Left renal pelvis (tissue), 4 donors: ENCODE measurements around the gene FAM13A. TPM values are rescaled to one million over a fixed set of nuclear protein-coding genes. Genes with fewer than 3 reads are reported as not detected.

Source experiments
- DNase-seq, 4 donors: peaks; one replicate each; pipeline ENCODE4 v3.0.0-alpha.2; 2013; ENCODE audit warnings: low read depth in 4 of 4, low spot score in 3 of 4
- polyA plus RNA-seq, 4 donors: library from polyadenylated mRNA; unstranded; fragments of 120-200 nt; gene quantifications; one replicate each; pipeline ENCODE4 v1.2.1, GENCODE V29; 2013; ENCODE audit not compliant: insufficient read length in 4 of 4

FAM13A gene
- polyA plus RNA-seq, 4 donors: 31.1 to 38.6 (median 33.1) TPM

DNA sequence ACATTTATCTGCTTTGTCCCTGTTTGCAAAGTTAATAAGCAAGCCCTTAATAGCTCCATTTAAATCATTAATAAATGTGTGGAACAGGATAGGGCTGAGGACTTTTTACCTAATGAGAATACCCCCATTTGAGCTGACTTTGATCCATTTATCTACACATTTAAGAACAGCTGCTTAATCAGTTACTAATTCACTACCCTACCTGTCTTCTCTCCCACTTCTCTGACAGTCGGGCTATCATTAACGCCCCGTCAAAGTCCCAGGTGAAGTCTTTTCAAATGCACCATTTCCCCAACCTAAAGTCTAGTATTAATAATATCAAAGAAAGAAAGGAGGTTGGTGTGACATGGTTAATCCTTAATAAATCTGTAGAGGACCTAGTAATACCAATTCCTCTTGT is 302.2 kb downstream of the FAM13A start:
- no peak for DNase-seq

DNA sequence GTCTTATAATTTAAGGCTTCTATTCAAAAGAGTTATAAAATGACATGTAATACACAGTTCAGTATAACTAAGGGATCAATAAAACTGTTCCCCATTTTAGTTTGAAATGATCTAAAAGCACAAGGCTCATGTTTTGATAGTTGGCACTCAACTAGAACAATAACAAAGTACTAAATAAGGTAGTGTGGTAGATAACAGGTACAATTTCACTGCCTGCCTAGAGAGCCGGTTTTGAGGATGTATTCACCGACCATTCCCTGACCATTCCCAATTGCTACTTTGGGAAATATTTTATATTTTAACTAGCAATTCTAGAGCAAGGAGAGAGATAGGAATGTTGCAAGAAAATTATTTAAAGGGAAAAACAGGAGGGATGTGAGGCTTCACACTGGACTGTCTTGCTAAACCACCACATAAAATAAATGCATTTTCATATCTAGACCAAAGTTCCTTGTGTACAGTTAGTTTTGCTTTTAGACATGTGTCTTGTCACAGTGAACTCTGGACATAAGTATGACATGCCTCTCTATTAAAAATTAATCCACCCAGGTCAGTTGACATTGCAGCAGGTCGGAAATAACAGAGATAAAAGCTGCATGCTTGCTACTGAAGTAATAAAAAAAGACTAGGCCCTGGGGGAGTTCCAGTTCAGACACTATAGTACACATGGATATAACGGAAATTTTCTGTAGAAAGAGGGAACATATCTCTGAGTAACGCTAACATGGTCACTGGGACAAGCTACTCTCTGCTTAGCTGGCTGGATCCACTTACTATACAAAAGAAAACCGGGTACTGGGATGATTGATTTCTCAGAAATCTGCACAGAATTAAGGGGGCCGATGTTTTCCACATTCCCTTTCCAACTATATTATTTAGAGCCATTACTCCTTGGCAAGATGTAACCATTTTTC is 303.1 kb downstream of the FAM13A start:
- DNase-seq: no peak

GRCh38 chr4:88752754-88753153 is 304.2 kb downstream of the FAM13A start:
- no peak for DNase-seq

DNA sequence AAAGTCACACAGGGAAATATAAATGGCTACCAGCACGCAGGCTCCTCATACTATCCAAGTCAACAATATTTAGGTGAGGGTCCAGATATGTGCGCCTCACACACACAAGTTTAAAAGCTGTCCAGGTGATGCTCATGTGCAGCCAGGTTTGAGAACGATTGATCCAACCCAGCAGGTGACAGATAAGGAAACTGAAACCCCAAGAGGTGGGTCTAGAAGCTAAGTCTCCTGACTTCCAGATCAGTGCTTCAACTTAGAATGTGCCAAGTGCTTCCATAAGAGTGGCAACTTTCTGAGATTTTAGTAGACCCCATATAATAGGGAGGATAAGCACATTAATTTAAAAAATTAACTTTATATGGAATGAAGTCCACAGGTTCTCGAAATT is 304.9 kb downstream of the FAM13A start:
- DNase-seq: no peak

- no peak for DNase-seq
Observed at GRCh38 chr4:88751258-88752075, 305.5 kb downstream of the FAM13A start.

DNA sequence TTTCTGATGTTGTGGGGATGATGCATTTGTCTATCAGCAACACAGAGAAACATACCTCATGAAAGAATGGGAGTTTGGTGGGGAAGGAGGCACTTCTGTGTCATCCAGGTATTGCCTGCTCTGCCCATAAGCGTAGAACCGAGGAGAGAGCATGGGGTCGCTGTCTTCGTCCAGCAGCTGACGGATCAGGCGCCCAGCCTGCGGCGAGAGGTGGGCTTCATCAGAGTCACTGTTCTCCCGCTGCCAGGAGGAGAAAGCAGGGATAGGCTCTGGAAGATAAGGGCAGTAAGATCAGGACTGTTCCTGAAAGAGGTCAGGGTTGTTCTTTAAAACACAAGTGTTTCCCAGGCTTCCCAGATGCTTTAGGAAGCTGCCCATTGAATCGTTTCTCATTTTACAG is 306.6 kb downstream of the FAM13A start:
- no peak for DNase-seq

- no peak for DNase-seq
Observed at GRCh38 chr4:88747351-88747750, 309.6 kb downstream of the FAM13A start.

- DNase-seq: no peak
Observed at GRCh38 chr4:88746206-88746605, 310.8 kb downstream of the FAM13A start.

DNA sequence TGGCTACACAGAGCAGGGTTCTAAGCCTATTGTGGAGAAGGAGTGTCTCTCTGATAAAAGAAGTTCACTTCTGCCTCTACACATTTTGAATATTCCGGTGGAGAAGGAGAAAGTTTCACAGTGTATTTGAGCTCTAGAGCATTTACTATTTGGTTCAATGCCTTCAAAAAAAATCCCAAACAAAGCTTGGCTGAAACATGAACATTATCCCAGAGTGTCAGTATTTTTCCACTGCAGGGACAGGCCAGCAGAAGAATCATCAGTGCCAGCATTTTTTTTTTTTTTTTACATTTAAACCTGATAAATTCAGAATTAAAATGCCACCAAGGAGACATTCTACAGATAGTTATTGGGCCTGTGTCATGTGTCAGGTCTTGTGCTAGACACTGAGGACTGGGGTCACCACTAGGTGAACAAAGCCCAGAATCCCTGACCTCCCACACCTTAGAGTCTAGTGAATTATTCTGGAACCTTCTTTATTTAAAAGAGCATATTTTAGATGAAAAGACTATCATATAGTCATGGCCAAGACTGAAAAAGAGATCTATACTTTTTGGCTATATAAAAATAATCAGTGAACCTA is 311.3 kb downstream of the FAM13A start:
- DNase-seq: no peak

GRCh38 chr4:88745175-88745574 is 311.8 kb downstream of the FAM13A start:
- no peak for DNase-seq

DNA sequence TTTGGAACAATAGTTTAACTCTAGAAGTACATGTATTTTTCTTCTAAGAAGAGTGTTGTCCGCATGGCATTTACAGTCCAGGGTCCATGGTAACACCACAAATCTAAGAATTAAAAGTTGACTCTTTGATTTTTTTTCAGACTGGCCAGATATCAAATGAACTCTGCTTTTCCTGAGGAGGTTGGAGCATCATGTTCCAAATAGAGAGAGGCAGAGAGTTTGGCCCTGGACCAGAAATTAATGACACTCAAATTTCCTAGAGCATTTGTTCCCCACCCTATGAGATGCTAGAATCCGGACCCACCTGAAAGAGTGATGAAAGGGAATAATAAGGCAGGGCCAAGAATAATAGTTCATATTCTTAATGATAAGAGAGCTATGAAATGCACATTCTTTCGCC is 312.4 kb downstream of the FAM13A start:
- no peak for DNase-seq

DNA sequence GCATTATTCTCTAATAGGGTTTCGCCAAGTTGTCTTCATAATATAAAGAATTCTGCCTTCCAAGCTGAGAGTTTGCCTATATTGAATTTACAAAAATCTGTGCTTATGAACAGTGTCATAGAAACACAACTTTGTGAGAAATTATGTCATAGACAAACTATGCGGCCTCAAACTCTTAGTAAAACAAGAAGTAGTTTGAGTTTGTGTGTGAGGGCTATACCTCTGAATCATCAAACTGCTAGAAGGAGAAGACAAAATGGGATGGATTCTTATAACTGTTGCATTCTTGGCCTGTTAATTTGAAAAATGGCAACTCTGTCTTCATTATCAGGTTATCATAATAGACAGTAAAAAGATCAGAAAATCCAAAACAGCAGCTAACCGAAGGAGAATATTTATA is 313.3 kb downstream of the FAM13A start:
- no peak for DNase-seq

DNA sequence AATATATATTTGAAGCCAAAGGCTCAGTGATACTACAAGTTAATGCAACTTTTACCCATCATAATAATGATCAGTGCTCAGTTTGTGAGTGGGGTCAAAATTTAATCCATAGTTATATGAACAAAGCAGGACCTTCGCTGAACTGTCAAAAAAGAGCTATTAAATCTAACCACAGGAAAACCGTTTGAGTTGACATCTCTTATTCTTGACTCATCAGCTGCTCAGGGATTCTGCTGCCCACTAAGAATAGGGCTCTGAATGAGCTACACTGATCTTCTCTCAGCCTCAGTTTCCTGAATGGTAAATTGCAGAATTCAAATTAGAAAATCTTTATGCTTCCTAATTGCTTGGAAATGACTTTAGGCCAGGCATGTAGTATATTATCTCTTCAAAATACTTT is 314.4 kb downstream of the FAM13A start:
- DNase-seq: no peak

DNA sequence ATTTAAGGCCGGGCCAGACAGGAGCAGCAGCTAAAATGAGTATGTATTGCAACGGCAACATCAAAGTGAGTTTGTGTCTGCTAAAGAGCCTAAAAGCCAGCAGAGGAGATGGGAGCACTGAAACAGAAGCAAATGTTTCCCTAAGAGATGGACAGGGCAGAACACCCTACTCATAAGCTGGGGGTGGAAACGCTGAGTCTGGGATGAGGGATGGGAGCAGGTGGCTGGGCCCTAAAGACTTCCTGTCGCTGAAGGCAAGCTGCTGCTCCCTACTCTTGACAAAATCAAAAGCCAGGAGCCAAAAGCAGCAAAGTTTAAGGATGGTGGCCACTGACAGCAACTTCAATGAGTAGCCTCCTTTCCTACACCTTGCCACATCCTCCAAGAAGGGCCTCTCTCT is 318.8 kb downstream of the FAM13A start:
- no peak for DNase-seq

GRCh38 chr4:88737307-88737941 is 319.6 kb downstream of the FAM13A start:
- peak; percentile 67 to 85 (median 68) for DNase-seq

DNA sequence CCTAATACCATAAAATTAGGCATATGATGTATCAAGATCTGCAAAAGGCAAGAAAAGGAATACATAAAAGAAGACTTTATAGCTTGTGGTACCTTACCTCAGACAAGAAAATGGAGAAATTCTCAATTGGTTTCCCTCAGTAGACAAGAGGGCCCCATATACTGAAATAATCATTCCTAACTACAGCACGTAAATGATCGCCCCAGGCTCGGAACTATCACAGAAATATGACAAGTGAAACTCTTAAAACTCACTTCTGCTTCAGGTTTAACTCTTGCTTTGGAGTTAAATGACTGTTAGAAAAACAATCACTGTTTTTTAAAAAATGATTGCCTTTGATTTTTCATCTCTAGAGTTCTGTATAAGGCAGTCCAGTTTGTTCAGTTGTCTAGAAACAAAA is 320.7 kb downstream of the FAM13A start:
- DNase-seq: no peak

- no peak for DNase-seq
Observed at GRCh38 chr4:88735564-88735963, 321.4 kb downstream of the FAM13A start.

GRCh38 chr4:88734403-88734949 is 322.5 kb downstream of the FAM13A start:
- DNase-seq: no peak

DNA sequence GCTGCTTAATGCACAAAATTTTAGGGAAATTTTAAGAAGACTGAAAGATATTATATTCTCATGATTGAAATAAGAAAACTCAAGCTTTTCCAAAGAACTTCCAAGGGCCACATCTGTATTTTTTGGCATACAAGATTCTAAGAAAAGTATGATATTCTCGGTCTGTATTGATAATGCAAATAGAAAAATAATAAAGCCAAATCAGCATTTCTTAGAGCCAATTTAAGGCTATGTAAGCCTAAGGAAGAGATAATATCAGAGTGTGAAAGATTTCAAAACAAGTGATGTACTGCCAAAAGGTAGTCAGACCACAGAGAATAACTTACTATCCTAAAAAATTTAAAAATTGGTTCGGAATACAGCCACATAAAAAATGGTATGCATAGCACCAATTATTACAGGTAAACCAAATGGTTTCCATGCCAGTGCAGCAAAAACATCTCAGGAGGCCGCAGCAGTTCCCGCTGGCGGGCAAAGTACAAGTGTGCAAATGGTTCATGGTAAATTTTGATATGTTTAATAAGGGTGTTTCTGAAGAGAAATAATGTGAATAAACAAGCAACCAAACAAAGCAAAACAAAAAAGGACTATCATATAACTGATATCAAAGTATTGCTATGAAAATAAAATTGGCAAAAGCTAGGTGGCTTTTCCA is 324.1 kb downstream of the FAM13A start:
- DNase-seq: no peak

- no peak for DNase-seq
Observed at GRCh38 chr4:88731381-88731780, 325.6 kb downstream of the FAM13A start.
